ENCODE measurements around the gene SLC66A3.

The SLC66A3 gene

GRCh38 chr2:11155381-11156035 is at the start of gene SLC66A3:
TSS of gene SLC66A3 (plus strand) at chr2:11155467. CDS start at chr2:11155547, 80 bp downstream.
- no peak for DNase-seq (ENCODE audit: low spot score)

GRCh38 chr2:11109002-11109401 is 46.3 kb upstream of the SLC66A3 start:
- DNase-seq (ENCODE audit: low spot score) = no peak

GRCh38 chr2:11112870-11113428 is 42.3 kb upstream of the SLC66A3 start:
- no peak for DNase-seq (ENCODE audit: low spot score)

- DNase-seq (ENCODE audit: low spot score) = no peak
These were observed 37.5 kb upstream of the SLC66A3 start for GRCh38 chr2:11117776-11118175.

- DNase-seq (ENCODE audit: low spot score) = no peak
These were observed 36.5 kb upstream of the SLC66A3 start for GRCh38 chr2:11118761-11119160.

- no peak for DNase-seq (ENCODE audit: low spot score)
These were observed 34.0 kb upstream of the SLC66A3 start for GRCh38 chr2:11121099-11121822.

GRCh38 chr2:11121823-11122155 is 33.5 kb upstream of the SLC66A3 start:
- DNase-seq (ENCODE audit: low spot score) = no peak

- DNase-seq (ENCODE audit: low spot score) = no peak
These were observed 32.9 kb upstream of the SLC66A3 start for GRCh38 chr2:11122380-11122779.

- DNase-seq (ENCODE audit: low spot score) = peak; percentile 22
These were observed 32.1 kb upstream of the SLC66A3 start for GRCh38 chr2:11123001-11123809.

GRCh38 chr2:11123856-11124759 is 31.2 kb upstream of the SLC66A3 start:
- DNase-seq (ENCODE audit: low spot score) = peak; percentile 88

- DNase-seq (ENCODE audit: low spot score) = no peak
These were observed 30.6 kb upstream of the SLC66A3 start for GRCh38 chr2:11124760-11125068.

GRCh38 chr2:11127761-11128160 is 27.5 kb upstream of the SLC66A3 start:
- no peak for DNase-seq (ENCODE audit: low spot score)

- no peak for DNase-seq (ENCODE audit: low spot score)
These were observed 26.9 kb upstream of the SLC66A3 start for GRCh38 chr2:11128243-11128951.

- peak; percentile 72 for DNase-seq (ENCODE audit: low spot score)
These were observed 25.4 kb upstream of the SLC66A3 start for GRCh38 chr2:11129598-11130449.

- DNase-seq (ENCODE audit: low spot score) = no peak
These were observed 23.9 kb upstream of the SLC66A3 start for GRCh38 chr2:11131166-11131920.

GRCh38 chr2:11132036-11132671 is 23.1 kb upstream of the SLC66A3 start:
- DNase-seq (ENCODE audit: low spot score) = no peak

- DNase-seq (ENCODE audit: low spot score) = peak; percentile 69
These were observed 21.9 kb upstream of the SLC66A3 start for GRCh38 chr2:11133238-11133935.

GRCh38 chr2:11133936-11134320 is 21.3 kb upstream of the SLC66A3 start:
- DNase-seq (ENCODE audit: low spot score) = no peak

Data from D341Med (cell line).